WTC11 (cell line): ENCODE results near the gene VSIG2. TPM values are rescaled to one million over a fixed set of nuclear protein-coding genes. Genes with fewer than 3 reads are reported as not detected.
A peak's percentile ranks its signal among the peaks of the same experiment; 100 is the strongest.

ENCODE experiments used
- ATAC-seq: fragments of 200-7000 bp; cut with Tn5 transposase; 2 replicates; pipeline ENCODE4 v1.10.0; 2021; ENCODE audit warnings: mild to moderate bottlenecking, moderate library complexity
- CTCF ChIA-PET: fragments of 300-600 bp; sonication (Branson Sonifier 250); formaldehyde crosslinking; loops from one replicate; lab custom pipeline; 2021; ENCODE audit warnings: antibody characterized with exemption; lab: Charles Lee
- POLR2A ChIA-PET: fragments of 350-600 bp; sonication (Branson Sonifier 250); formaldehyde crosslinking; loops from one replicate; lab custom pipeline; 2021; ENCODE audit warnings: antibody characterized with exemption; lab: Charles Lee
- DNase-seq: peaks from one replicate; pipeline ENCODE4 v3.0.0; 2021; ENCODE audit warnings: low spot score
- H3K27ac Mint-ChIP-seq: 2 replicates; pipeline ENCODE4 v1.8.0; 2021; ENCODE audit warnings: mixed read lengths
- H3K27me3 Mint-ChIP-seq: 2 replicates; pipeline ENCODE4 v1.8.0; 2021; ENCODE audit warnings: low read depth, mild to moderate bottlenecking, moderate library complexity, mixed read lengths
- H3K36me3 Mint-ChIP-seq: 2 replicates; pipeline ENCODE4 v1.8.0; 2021; ENCODE audit warnings: mixed read lengths
- H3K4me1 Mint-ChIP-seq: 2 replicates; pipeline ENCODE4 v1.8.0; 2022; ENCODE audit warnings: mixed read lengths
- H3K4me3 Mint-ChIP-seq: 2 replicates; pipeline ENCODE4 v1.8.0; 2021; ENCODE audit warnings: mild to moderate bottlenecking, moderate library complexity, mixed read lengths
- H3K9me3 Mint-ChIP-seq: 2 replicates; pipeline ENCODE4 v1.8.0; 2021; ENCODE audit warnings: mixed read lengths
- AR ChIP-seq: fragments of 250-450 bp; sonication (Bioruptor Pico); IDR thresholded peaks from 2 replicates; pipeline ENCODE4 v1.9.0; 2021; ENCODE audit warnings: mild to moderate bottlenecking
- ARID4B ChIP-seq: sonication (generic); formaldehyde crosslinking; IDR thresholded peaks from 2 replicates; pipeline ENCODE4 v1.8.0; 2023; ENCODE audit warnings: missing genetic modification reagents, mild to moderate bottlenecking, borderline replicate concordance
- ATF1 ChIP-seq: sonication (generic); formaldehyde crosslinking; IDR thresholded peaks from 2 replicates; pipeline ENCODE4 v1.8.1; 2023; ENCODE audit warnings: mild to moderate bottlenecking, moderate library complexity, missing genetic modification reagents
- CTCF ChIP-seq: fragments of 200-600 bp; IDR thresholded peaks from 2 replicates; pipeline ENCODE4 v1.8.0; 2022; ENCODE audit warnings: antibody characterized with exemption
- EMX1 ChIP-seq: fragments of 250-450 bp; sonication (Bioruptor Pico); IDR thresholded peaks from 2 replicates; pipeline ENCODE4 v1.8.0; 2021; ENCODE audit warnings: mild to moderate bottlenecking
- ERG ChIP-seq: fragments of 250-450 bp; sonication (Bioruptor Pico); IDR thresholded peaks from 2 replicates; pipeline ENCODE4 v1.8.0; 2021; ENCODE audit warnings: mild to moderate bottlenecking
- FOXP4 ChIP-seq: sonication (generic); formaldehyde crosslinking; IDR thresholded peaks from 2 replicates; pipeline ENCODE4 v1.8.0; 2022; ENCODE audit warnings: mild to moderate bottlenecking, missing genetic modification reagents
- GABPB1 ChIP-seq: sonication (generic); formaldehyde crosslinking; IDR thresholded peaks from 2 replicates; pipeline ENCODE4 v1.8.1; 2023; ENCODE audit warnings: mild to moderate bottlenecking, missing genetic modification reagents
- GRHL2 ChIP-seq: fragments of 250-450 bp; sonication (Bioruptor Pico); IDR thresholded peaks from 2 replicates; pipeline ENCODE4 v1.8.0; 2022; ENCODE audit warnings: mild to moderate bottlenecking, moderate library complexity; ENCODE audit not compliant: insufficient replicate concordance, severe bottlenecking
- TEAD4 ChIP-seq: sonication (generic); formaldehyde crosslinking; IDR thresholded peaks from 2 replicates; pipeline ENCODE4 v1.8.0; 2022; ENCODE audit warnings: mild to moderate bottlenecking, missing genetic modification reagents
- ZBTB21 ChIP-seq: sonication (generic); formaldehyde crosslinking; IDR thresholded peaks from 2 replicates; pipeline ENCODE4 v1.8.1; 2023; ENCODE audit warnings: mild to moderate bottlenecking, missing genetic modification reagents, borderline replicate concordance
- ZNF263 ChIP-seq: sonication (generic); formaldehyde crosslinking; IDR thresholded peaks from 2 replicates; pipeline ENCODE4 v1.8.1; 2022; ENCODE audit warnings: low read depth, mild to moderate bottlenecking, moderate library complexity, missing genetic modification reagents
- ZNF532 ChIP-seq: fragments of 250-450 bp; sonication (Bioruptor Pico); IDR thresholded peaks from 2 replicates; pipeline ENCODE4 v1.9.0; 2021; ENCODE audit warnings: mild to moderate bottlenecking, borderline replicate concordance
- total RNA-seq: library from RNA; stranded (reverse); gene quantifications from 3 replicates; pipeline ENCODE4 v1.2.3, GENCODE V29; 2021
- TF ChIP-seq, protein P1 (sequence below): sonication (generic); formaldehyde crosslinking; IDR thresholded peaks from 2 replicates; pipeline ENCODE4 v1.8.1; 2023; ENCODE audit warnings: mild to moderate bottlenecking, moderate library complexity, missing genetic modification reagents

VSIG2 gene
- total RNA-seq, 1 experiment from 2014 or later, result 0.79 TPM

- TF ChIP-seq CTCF, result peak; percentile 34; the same call in 1 of the 2 replicates
- TF ChIP-seq GABPB1, result 0 out of 2 replicates have a peak, but pooled peaks have one; percentile 36
- no peak for TF ChIP-seq TEAD4
- TF ChIP-seq GRHL2 (CRISPR knock-in tag), result no peak
- TF ChIP-seq FOXP4 (CRISPR knock-in tag), result peak; percentile 61; the same call in 1 of the 2 replicates
- TF ChIP-seq, protein P1, sequence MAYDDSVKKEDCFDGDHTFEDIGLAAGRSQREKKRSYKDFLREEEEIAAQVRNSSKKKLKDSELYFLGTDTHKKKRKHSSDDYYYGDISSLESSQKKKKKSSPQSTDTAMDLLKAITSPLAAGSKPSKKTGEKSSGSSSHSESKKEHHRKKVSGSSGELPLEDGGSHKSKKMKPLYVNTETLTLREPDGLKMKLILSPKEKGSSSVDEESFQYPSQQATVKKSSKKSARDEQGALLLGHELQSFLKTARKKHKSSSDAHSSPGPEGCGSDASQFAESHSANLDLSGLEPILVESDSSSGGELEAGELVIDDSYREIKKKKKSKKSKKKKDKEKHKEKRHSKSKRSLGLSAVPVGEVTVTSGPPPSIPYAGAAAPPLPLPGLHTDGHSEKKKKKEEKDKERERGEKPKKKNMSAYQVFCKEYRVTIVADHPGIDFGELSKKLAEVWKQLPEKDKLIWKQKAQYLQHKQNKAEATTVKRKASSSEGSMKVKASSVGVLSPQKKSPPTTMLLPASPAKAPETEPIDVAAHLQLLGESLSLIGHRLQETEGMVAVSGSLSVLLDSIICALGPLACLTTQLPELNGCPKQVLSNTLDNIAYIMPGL (CRISPR knock-in tag), result peak; percentile 41; the same call in 1 of the 2 replicates
- TF ChIP-seq ZNF532, result peak; percentile 43; the same call in 1 of the 2 replicates
- no peak for TF ChIP-seq ATF1
These were observed 5.3 kb downstream of the VSIG2 start (continued) for GRCh38 chr11:124746621-124747243.

DNA sequence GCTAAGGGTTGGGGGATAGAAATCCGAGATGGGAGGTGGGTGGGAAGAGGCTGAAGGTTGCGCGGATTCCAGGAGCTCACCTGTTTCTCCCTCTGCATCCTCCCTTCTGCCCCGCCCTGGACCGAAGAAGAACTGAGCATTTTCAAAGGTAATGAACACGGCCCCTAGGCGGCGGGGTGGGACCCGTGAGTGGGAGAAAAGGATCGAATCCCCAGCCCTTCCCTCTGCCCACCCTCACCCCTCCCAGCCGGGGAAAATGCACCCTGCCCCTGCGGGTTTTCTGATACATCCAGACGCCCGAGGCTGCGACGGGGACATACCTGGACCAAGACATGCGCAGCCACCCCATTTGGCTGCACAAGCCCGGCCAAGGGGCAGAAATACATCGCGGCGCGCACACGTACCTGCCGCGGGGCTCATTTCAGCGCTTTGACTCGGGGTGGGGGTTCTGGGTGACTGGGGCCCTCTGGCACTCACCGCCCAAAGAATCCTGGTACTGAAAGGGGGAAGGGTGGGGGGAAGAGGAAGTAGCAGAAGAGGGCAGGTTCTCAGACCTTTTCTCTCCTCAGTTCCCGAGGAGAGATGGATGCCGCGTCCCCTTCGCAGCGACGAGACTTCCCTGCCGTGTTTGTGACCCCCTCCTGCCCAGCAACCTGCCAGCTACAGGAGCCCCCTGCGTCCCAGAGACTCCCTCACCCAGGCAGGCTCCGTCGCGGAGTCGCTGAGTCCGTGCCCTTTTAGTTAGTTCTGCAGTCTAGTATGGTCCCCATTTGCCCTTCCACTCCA lies 6.0 kb downstream of the VSIG2 start:
- Mint-ChIP-seq H3K9me3 (no peaks in the 10 kb centered on the region), H3K27me3 (peaks cover 100% of the 10 kb centered on the region), H3K36me3 (no peaks in the 10 kb centered on the region), H3K27ac (no peak overlapping the region), H3K4me3 (peak overlapping the region; percentile 89), H3K4me1 (peaks cover 37% of the 10 kb centered on the region)
- DNase-seq (peak; percentile 72), ATAC-seq (peak; percentile 17)
- ChIA-PET POLR2A (interaction anchor here (1.0 to 1.3 kb wide), 4 partner anchors 12 to 72 kb away, joined by 3 to 6 read pairs (median 4); partner anchors contain the start of genes MSANTD2, SIAE and SPA17), CTCF (interaction anchor here (0.6 to 4.7 kb wide), 41 partner anchors 8 to 671 kb away, joined by 3 to 70 read pairs (median 5); partner anchors contain the start of genes CCDC15, ESAM, MSANTD2 and SIAE)
- TF ChIP-seq EMX1 (CRISPR knock-in tag) (no peak), AR (no peak), ZBTB21 (CRISPR knock-in tag) (no peak), ARID4B (0 out of 2 replicates have a peak, but pooled peaks have one; percentile 25), ZNF263 (CRISPR knock-in tag) (no peak), ERG (no peak)
